Hepatic stellate cell (primary cell): ENCODE data around the gene TNFAIP2.

Experiments
- DNase-seq: peaks from one replicate; pipeline ENCODE4 v3.0.0; 2011; ENCODE audit warnings: low spot score

TNFAIP2 gene

GRCh38 chr14:103122585-103122946 is 695 bp upstream of the TNFAIP2 start:
- DNase-seq, result no peak

- peak; percentile 79 for DNase-seq
Measured at GRCh38 chr14:103123634-103124500, 606 bp downstream of the TNFAIP2 start.

- DNase-seq, result no peak
Measured at GRCh38 chr14:103124501-103125001, 1.3 kb downstream of the TNFAIP2 start.

DNA sequence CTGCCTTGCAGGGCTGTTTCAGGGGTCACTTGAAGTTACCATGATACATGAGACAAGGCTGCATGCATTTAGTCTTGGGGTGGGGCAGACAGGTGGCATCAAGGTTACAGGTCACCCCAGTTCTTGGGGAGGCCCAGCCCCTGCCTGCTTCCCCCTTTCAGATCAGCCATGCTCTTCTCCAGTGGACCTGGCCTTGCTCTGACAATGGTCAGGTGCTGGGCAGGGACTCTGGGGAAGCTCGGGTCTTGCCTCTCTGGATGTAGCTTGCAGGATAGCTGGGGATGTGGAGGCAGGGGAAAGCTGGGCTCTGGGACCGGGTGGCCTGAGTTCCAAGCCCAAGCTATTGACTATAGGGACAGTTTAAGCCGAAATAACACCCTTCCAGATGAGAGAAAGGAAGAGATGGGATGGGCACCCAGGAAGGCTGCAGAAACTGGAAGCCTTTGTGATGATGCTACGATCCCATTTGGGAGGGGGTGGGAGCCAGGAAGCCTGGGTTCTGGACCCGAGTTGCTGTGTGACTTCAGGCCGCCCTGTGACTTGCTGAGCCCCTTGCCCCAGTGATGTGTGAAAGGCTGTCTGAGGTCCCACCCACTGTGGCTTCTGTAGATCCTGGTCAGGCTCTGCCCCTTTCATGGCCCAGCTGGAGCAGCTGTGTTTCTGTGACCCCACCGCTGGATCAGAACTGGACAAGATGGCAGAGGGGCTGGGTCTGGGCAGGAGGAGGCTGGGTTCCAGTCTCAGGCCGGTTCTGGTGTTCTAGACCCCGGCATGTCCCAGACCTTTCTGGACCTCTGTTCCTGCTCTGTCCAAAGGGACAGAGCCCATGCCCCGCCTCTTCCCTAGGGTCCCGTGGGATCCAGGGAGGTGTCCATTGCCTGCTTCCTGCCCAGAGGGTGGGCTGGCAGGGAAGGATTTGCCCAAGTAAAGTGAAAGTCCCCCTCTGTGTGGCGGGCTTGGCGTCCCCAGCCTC is 2.1 kb downstream of the TNFAIP2 start:
- no peak for DNase-seq

DNA sequence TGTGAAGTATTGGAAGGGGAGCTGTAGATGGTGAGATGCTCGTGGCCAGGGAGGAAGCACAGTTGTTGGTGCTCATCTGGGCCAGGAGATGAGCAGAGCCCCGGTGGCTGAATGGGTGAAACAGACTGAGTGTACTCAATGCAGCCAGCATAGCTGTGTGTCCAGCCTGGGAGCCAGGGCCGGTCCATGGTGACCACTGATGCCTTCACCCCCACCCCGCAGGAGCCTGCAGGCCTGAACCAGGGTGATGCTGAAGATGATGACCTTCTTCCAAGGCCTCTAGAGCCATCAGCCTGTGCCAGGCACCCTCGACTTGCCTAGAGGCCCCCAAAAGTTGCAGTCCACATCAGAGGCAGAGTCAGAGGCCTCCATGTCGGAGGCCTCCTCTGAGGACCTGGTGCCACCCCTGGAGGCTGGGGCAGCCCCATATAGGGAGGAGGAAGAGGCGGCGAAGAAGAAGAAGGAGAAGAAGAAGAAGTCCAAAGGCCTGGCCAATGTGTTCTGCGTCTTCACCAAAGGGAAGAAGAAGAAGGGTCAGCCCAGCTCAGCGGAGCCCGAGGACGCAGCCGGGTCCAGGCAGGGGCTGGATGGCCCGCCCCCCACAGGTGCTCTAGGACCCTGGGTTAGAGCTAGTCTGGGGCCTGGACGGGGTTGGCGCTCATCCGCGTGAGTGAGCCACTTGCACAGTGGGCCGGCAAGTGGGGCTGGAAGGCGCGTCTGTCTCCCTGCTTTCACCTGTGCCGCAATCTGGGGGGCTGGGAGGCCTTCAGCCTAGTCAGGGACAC is 3.0 kb downstream of the TNFAIP2 start:
- DNase-seq, result no peak

- no peak for DNase-seq
Measured at GRCh38 chr14:103126873-103127304, 3.6 kb downstream of the TNFAIP2 start.

DNA sequence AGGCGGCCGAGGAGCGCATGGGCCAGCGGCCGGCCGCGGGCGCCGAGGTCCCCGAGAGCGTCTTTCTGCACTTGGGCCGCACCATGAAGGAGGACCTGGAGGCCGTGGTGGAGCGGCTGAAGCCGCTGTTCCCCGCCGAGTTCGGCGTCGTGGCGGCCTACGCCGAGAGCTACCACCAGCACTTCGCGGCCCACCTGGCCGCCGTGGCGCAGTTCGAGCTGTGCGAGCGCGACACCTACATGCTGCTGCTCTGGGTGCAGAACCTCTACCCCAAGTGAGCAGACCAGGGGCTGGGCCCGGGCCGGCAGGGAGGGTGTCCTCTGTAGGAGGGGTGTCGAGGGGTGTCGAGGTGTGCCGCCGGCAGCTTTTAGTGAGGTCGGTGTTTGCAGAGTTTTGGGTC is 4.1 kb downstream of the TNFAIP2 start:
- DNase-seq, result no peak

DNA sequence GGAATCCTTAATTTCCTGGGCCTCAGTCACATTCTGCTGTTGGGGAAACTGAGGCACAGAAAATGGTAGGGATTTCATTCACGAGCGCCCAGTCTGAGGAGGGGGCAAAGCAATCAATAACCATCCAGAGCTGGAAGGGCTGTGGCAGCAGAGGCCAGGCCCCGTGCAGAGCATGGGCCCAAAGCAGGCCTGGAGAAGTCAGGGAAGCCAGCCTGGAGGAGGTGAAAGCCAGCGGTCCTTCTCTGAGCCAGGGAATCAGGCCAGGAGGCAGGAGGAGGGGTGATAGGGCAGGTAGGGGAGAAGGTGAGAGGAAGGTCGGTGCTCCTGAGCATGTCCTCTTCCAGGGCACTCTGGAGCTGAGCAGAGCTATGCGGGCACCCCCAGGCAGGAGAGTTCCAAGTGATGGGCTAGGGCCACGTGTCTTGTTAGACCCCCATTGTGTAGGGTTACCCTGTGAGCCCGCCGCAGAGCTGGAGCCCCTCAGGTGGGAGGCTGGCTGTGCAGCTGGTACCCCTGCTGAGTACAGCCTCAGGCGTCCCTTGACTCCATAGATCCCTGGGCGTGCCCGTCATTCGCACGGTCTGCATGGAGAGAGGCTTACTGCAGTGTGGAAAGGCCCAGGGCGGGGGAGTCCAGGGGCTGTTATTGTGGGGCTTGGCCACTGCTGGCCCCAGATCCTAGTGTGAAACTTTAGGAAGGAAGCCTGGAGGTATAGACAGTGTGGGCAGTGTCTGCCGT is 4.8 kb downstream of the TNFAIP2 start:
- no peak for DNase-seq

- DNase-seq, result no peak
Measured at GRCh38 chr14:103128631-103129300, 5.5 kb downstream of the TNFAIP2 start.

DNA sequence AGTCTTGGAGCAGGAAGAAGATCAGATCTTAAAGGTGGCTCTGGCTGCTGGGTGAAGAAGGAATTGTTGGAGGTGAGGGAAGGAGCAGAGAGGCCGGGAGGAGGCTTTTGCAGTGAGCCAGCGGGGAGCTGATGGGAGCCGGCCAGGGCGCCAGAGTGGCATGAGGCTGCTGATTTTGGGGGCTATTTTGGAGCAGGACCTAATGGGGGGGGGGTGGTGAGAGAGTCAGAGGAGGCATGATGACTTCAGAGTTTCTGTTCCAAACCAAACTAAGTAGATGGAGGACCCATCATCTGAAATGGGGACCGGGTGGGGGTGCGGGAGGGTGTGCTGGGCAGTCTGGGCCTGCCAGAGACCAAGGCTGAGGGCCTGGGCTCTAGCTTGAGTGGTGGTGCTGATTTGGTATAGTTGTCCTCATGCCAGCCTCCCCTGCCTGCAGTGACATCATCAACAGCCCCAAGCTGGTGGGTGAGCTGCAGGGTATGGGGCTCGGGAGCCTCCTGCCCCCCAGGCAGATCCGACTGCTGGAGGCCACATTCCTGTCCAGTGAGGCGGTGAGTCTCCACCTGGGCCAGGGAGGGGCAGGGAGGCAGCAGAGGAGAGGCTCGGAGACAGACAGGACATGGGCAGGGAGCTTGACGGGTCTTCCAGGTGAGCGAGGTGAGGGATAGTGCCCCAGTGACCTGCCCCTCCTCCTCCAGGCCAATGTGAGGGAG is 6.2 kb downstream of the TNFAIP2 start:
- no peak for DNase-seq

- DNase-seq, result no peak
Measured at GRCh38 chr14:103130017-103130764, 6.9 kb downstream of the TNFAIP2 start.

GRCh38 chr14:103130965-103131364 is 7.7 kb downstream of the TNFAIP2 start:
- no peak for DNase-seq

GRCh38 chr14:103131580-103131979 is 8.3 kb downstream of the TNFAIP2 start:
- DNase-seq, result no peak

DNA sequence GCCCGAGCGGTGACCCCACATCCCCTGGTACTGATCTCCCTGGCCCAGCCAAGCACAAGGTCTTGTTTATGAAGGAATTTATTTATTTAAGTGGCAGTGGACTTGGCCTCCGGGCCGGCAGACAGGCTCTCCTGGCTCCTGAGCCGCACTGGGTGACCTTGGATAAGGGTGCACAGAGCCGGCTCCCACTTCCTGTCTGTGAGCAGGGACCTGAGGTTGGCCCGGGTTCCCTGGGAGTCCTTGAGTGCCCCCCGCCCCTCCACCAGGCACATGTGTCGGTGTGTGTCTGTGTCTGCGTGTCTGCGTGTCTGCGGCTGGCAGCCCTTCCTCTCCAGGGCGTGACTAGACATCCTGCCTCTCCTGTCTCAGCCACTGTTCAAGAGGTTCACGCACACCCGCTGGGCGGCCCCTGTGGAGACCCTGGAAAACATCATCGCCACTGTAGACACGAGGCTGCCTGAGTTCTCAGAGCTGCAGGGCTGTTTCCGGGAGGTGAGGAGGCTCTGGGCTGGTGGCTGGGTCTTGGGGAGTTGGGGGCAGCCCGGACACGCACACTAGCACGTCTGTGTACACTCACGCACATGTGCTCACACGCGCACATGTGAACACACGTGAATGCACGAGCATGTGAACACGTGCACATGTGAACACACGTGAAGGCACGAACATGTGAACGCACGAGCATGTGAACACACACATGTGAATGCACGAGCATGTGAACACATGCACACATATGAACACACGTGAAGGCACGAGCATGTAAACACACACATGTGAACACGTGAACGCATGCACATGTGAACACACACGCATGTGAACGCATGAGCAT is 9.3 kb downstream of the TNFAIP2 start:
- no peak for DNase-seq

DNA sequence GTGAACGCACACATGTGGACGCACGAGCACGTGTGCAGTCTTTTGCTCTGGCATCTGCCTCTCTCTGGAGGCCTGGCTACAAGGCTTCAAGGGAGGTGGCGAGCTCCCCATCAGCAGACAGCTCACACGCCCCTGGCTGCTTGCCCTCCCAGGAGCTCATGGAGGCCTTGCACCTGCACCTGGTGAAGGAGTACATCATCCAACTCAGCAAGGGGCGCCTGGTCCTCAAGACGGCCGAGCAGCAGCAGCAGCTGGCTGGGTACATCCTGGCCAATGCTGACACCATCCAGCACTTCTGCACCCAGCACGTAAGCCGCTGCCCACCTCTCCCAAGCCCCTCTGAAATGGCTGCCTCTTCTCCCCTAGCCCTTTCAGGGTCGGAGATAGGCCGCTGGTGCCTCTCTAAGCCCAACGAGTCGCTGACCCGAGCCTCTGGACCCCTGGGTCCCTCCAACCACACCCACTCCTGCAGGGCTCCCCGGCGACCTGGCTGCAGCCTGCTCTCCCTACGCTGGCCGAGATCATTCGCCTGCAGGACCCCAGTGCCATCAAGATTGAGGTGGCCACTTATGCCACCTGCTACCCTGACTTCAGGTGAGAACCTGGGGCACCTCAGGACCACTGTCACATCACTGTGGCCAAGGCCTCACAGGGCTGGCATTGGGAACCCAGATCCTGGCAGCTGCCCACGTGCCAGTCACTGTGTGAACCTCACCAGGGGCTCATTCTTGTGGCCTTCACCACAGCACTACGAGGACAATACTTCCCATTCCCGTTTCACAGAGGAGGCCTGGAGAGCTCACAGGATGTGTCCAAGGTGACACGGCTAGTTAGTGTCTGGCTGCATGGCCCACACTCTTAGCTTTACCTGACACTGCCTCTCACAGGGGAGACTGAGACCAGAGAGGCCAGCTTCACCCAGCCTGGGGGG is 10.2 kb downstream of the TNFAIP2 start:
- no peak for DNase-seq

DNA sequence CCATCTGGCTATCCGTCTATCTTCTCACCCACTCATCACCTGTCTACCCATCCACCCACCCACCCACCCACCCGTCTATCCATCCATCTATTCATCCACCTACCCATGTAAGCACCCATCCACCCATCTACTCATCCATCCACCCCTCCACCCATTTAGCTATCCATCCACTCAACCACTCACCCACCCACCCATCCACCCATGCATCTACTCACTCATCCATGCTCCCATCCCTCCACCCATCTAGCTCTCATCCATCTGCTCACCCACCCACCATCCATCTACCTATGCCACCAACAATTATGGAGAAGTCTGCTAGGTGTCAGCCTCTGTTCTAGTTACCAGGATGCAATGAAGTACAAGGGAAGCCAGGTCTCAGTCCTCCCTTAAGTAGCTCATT is 11.1 kb downstream of the TNFAIP2 start:
- no peak for DNase-seq

- no peak for DNase-seq
Measured at GRCh38 chr14:103134919-103135318, 11.7 kb downstream of the TNFAIP2 start.
